Astrocyte (in vitro differentiated cells and primary cell): Measurements from ENCODE around the gene TMA7. TPM values are rescaled to one million over a fixed set of nuclear protein-coding genes. Genes with fewer than 3 reads are reported as not detected.

ENCODE experiments used
- DNase-seq: peaks from one replicate; pipeline ENCODE4 v3.0.0-alpha.2; 2010; ENCODE audit warnings: low read depth
- FAIRE-seq: peaks from 2 replicates; lab custom pipeline; 2011; peaks lifted over from hg19 to GRCh38; lab: Jason Lieb, UNC
- H2AFZ ChIP-seq: 2 replicates; pipeline ENCODE4 v1.6.0; 2012; ENCODE audit warnings: low read depth, low read length, inconsistent platforms
- H3K27ac ChIP-seq: 2 replicates; pipeline ENCODE4 v1.5.1; 2011; ENCODE audit warnings: low read depth, low read length, inconsistent platforms
- H3K27me3 ChIP-seq: 2 replicates; pipeline ENCODE4 v1.6.0; 2011; ENCODE audit warnings: low read length, inconsistent platforms; ENCODE audit not compliant: insufficient read depth
- H3K36me3 ChIP-seq: 2 replicates; pipeline ENCODE4 v1.5.1; 2011; ENCODE audit warnings: low read length, inconsistent platforms; ENCODE audit not compliant: insufficient read depth
- H3K4me1 ChIP-seq: 2 replicates; pipeline ENCODE4 v1.5.1; 2011; ENCODE audit warnings: low read length, inconsistent platforms; ENCODE audit not compliant: insufficient read depth
- H3K4me2 ChIP-seq: 2 replicates; pipeline ENCODE4 v1.6.0; 2012; ENCODE audit warnings: low read length, inconsistent platforms
- H3K4me3 ChIP-seq: 2 replicates; pipeline ENCODE4 v1.5.1; 2011; ENCODE audit warnings: low read depth, mild to moderate bottlenecking, low read length, inconsistent platforms; ENCODE audit not compliant: insufficient read depth
- H3K79me2 ChIP-seq: 2 replicates; pipeline ENCODE4 v1.6.0; 2012; ENCODE audit warnings: mild to moderate bottlenecking, low read length, inconsistent platforms; ENCODE audit not compliant: insufficient read depth
- H3K9ac ChIP-seq: 2 replicates; pipeline ENCODE4 v1.6.0; 2012; ENCODE audit warnings: mild to moderate bottlenecking, low read length, inconsistent platforms
- H3K9me3 ChIP-seq: 2 replicates; pipeline ENCODE4 v1.5.1; 2012; ENCODE audit warnings: low read depth, mild to moderate bottlenecking, low read length, inconsistent platforms; ENCODE audit not compliant: insufficient read depth
- H4K20me1 ChIP-seq: 2 replicates; pipeline ENCODE4 v1.6.0; 2012; ENCODE audit warnings: low read length, inconsistent platforms; ENCODE audit not compliant: insufficient read depth
- H3K27ac Mint-ChIP-seq: one replicate; pipeline ENCODE4 v1.8.0; 2021; ENCODE audit warnings: mild to moderate bottlenecking, mixed read lengths; ENCODE audit not compliant: unreplicated experiment
- H3K27me3 Mint-ChIP-seq: one replicate; pipeline ENCODE4 v1.8.0; 2021; ENCODE audit warnings: low read depth, mixed read lengths; ENCODE audit not compliant: unreplicated experiment
- H3K36me3 Mint-ChIP-seq: one replicate; pipeline ENCODE4 v1.8.0; 2021; ENCODE audit warnings: low read depth, mixed read lengths; ENCODE audit not compliant: unreplicated experiment
- H3K4me1 Mint-ChIP-seq: one replicate; pipeline ENCODE4 v1.8.0; 2021; ENCODE audit warnings: low read depth, mixed read lengths; ENCODE audit not compliant: unreplicated experiment
- H3K4me3 Mint-ChIP-seq: one replicate; pipeline ENCODE4 v1.8.0; 2021; ENCODE audit warnings: mild to moderate bottlenecking, moderate library complexity, mixed read lengths; ENCODE audit not compliant: unreplicated experiment
- H3K9me3 Mint-ChIP-seq: one replicate; pipeline ENCODE4 v1.8.0; 2021; ENCODE audit warnings: mild to moderate bottlenecking, mixed read lengths; ENCODE audit not compliant: unreplicated experiment
- EZH2 ChIP-seq: IDR thresholded peaks from 2 replicates; pipeline ENCODE4 v1.6.1; 2012; ENCODE audit warnings: mild to moderate bottlenecking, low read length, inconsistent platforms; ENCODE audit not compliant: insufficient read depth
- total RNA-seq: library from RNA; stranded (reverse); gene quantifications from 2 replicates; pipeline ENCODE4 v1.2.1, GENCODE V29; 2021
- TF ChIP-seq, protein P1 (sequence below): IDR thresholded peaks from 2 replicates; pipeline ENCODE4 v1.5.1; 2011; ENCODE audit warnings: low read depth, mild to moderate bottlenecking, inconsistent platforms, low read length, moderate library complexity; ENCODE audit not compliant: insufficient read depth

TMA7 gene
- total RNA-seq, 1 donor from 2014 or later, result 272 TPM

DNA sequence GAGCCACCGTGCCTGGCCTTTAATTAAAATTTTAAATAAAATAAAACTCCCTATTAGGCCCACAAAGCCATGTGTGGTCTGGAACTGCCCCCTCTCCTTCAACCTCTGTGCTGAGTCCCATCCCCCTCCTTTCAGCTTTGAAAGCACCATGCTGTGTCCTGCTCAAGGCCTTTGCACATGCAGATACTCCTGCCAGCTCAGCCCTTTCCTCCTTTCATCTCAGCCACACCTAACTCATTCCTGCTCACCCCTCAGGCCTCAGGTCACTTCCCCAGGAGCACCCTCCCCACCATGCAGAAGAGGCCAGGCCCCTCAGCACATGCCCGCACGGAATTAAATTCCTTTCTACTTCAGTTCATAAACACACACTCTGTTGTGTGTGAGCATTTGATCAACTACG is 34.6 kb downstream of the TMA7 start:
- no peak overlapping the region for H3K4me3 Mint-ChIP-seq

DNA sequence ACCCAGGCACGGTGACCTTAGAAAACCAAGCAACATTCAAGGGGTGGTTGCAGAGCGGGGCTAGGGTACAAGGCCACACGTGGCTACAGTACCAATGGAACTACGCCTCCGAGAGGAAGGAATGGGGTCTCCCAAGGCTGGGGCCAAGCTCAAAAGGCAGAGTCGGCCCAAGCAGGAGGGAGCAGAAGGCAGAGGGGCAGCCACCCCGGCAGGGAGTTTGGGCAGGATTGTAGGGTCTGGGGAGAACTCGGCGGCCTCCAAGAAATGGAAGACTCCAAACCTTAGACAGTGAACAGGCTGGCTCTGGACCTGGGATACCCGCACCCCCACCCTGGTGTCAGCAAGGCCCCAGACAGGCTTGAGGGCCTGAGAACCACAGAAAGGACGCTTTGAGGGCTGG is 35.1 kb downstream of the TMA7 start:
- Mint-ChIP-seq H3K4me3 (no peak overlapping the region), H3K27ac (no peak overlapping the region)
- no peak overlapping the region for H3K4me2 ChIP-seq

More for the DNA sequence above, 34.6 kb downstream of the TMA7 start:
- no peak overlapping the region for H2AFZ ChIP-seq
- H3K27ac Mint-ChIP-seq, result no peak overlapping the region
- H4K20me1 ChIP-seq, result no peaks in the 10 kb centered on the region
- H3K9me3 Mint-ChIP-seq, result no peaks in the 10 kb centered on the region
- no peaks in the 10 kb centered on the region for H3K27me3 Mint-ChIP-seq
- H3K4me1 ChIP-seq, result peaks cover 8% of the 10 kb centered on the region
- H3K4me2 ChIP-seq, result no peak overlapping the region
- H3K4me1 Mint-ChIP-seq, result peaks cover 14% of the 10 kb centered on the region
- no peak overlapping the region for H3K4me3 ChIP-seq
- no peaks in the 10 kb centered on the region for H3K36me3 ChIP-seq
- H3K27ac ChIP-seq, result no peak overlapping the region
- H3K27me3 ChIP-seq, result no peaks in the 10 kb centered on the region
- H3K9ac ChIP-seq, result no peak overlapping the region
- H3K9me3 ChIP-seq, result no peaks in the 10 kb centered on the region
- DNase-seq (no peak), FAIRE-seq (no peak)
- peaks cover 16% of the 10 kb centered on the region for H3K36me3 Mint-ChIP-seq
- H3K79me2 ChIP-seq, result peaks cover 31% of the 10 kb centered on the region
- TF ChIP-seq, protein P1, sequence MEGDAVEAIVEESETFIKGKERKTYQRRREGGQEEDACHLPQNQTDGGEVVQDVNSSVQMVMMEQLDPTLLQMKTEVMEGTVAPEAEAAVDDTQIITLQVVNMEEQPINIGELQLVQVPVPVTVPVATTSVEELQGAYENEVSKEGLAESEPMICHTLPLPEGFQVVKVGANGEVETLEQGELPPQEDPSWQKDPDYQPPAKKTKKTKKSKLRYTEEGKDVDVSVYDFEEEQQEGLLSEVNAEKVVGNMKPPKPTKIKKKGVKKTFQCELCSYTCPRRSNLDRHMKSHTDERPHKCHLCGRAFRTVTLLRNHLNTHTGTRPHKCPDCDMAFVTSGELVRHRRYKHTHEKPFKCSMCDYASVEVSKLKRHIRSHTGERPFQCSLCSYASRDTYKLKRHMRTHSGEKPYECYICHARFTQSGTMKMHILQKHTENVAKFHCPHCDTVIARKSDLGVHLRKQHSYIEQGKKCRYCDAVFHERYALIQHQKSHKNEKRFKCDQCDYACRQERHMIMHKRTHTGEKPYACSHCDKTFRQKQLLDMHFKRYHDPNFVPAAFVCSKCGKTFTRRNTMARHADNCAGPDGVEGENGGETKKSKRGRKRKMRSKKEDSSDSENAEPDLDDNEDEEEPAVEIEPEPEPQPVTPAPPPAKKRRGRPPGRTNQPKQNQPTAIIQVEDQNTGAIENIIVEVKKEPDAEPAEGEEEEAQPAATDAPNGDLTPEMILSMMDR, result no peak
- no peak for TF ChIP-seq EZH2

More for the DNA sequence above, 35.1 kb downstream of the TMA7 start:
- H3K4me3 ChIP-seq, result no peak overlapping the region
- H3K36me3 ChIP-seq, result no peaks in the 10 kb centered on the region
- Mint-ChIP-seq H3K27me3 (no peaks in the 10 kb centered on the region), H3K9me3 (no peaks in the 10 kb centered on the region), H3K36me3 (peaks cover 15% of the 10 kb centered on the region), H3K4me1 (peaks cover 11% of the 10 kb centered on the region)
- H3K9me3 ChIP-seq, result no peaks in the 10 kb centered on the region
- FAIRE-seq, result no peak
- H3K4me1 ChIP-seq, result peaks cover 8% of the 10 kb centered on the region
- TF ChIP-seq EZH2, result no peak
- TF ChIP-seq, protein P1, result no peak
- H3K27me3 ChIP-seq, result no peaks in the 10 kb centered on the region
- no peak for DNase-seq
- no peak overlapping the region for H2AFZ ChIP-seq
- peaks cover 26% of the 10 kb centered on the region for H3K79me2 ChIP-seq
- no peaks in the 10 kb centered on the region for H4K20me1 ChIP-seq
- no peak overlapping the region for H3K9ac ChIP-seq
- H3K27ac ChIP-seq, result no peak overlapping the region
